ENCODE measurements around the gene DOCK1.

Gene DOCK1

GRCh38 chr10:126906704-126907422 is 1.6 kb downstream of the DOCK1 start:
- no peak for ATAC-seq (ENCODE audit: low read depth)
- H3K4me3 ChIP-seq (ENCODE audit: severe bottlenecking), result peak overlapping the region; percentile 82

GRCh38 chr10:126907423-126907970 is 2.3 kb downstream of the DOCK1 start:
- no peak overlapping the region for H3K4me3 ChIP-seq (ENCODE audit: severe bottlenecking)
- no peaks in the 10 kb centered on the region for H3K9me3 ChIP-seq (ENCODE audit: severe bottlenecking)
- no peak for ATAC-seq (ENCODE audit: low read depth)

More at GRCh38 chr10:126906704-126907422, 1.6 kb downstream of the DOCK1 start:
- H3K4me1 ChIP-seq (ENCODE audit: insufficient read depth, poor library complexity, severe bottlenecking), result peaks cover 34% of the 10 kb centered on the region
- no peak overlapping the region for H3K27ac ChIP-seq (ENCODE audit: poor library complexity, severe bottlenecking)
- H3K36me3 ChIP-seq (ENCODE audit: low read depth), result peaks cover 12% of the 10 kb centered on the region
- TF ChIP-seq CTCF (IDR thresholded peaks at IDR 0.05; ENCODE audit: poor library complexity, severe bottlenecking), result no peak
- H3K9me3 ChIP-seq (ENCODE audit: severe bottlenecking), result no peaks in the 10 kb centered on the region
- DNase-seq (ENCODE audit: low spot score), result no peak
- H3K27me3 ChIP-seq (ENCODE audit: insufficient read depth, poor library complexity, severe bottlenecking), result no peaks in the 10 kb centered on the region

GRCh38 chr10:126908225-126908624 is 3.0 kb downstream of the DOCK1 start:
- TF ChIP-seq CTCF (IDR thresholded peaks at IDR 0.05; ENCODE audit: poor library complexity, severe bottlenecking), result no peak
- Histone ChIP-seq H3K27ac (ENCODE audit: poor library complexity, severe bottlenecking) (no peak overlapping the region), H3K9me3 (ENCODE audit: severe bottlenecking) (no peaks in the 10 kb centered on the region), H3K4me3 (ENCODE audit: severe bottlenecking) (no peak overlapping the region), H3K4me1 (ENCODE audit: insufficient read depth, poor library complexity, severe bottlenecking) (peaks cover 21% of the 10 kb centered on the region), H3K27me3 (ENCODE audit: insufficient read depth, poor library complexity, severe bottlenecking) (no peaks in the 10 kb centered on the region), H3K36me3 (ENCODE audit: low read depth) (peaks cover 12% of the 10 kb centered on the region)
- ATAC-seq (ENCODE audit: low read depth) (no peak), DNase-seq (ENCODE audit: low spot score) (no peak)

More at GRCh38 chr10:126907423-126907970, 2.3 kb downstream of the DOCK1 start:
- H3K27ac ChIP-seq (ENCODE audit: poor library complexity, severe bottlenecking), result no peak overlapping the region
- peak; percentile 8 for TF ChIP-seq CTCF (IDR thresholded peaks at IDR 0.05; ENCODE audit: poor library complexity, severe bottlenecking)
- H3K36me3 ChIP-seq (ENCODE audit: low read depth), result peaks cover 12% of the 10 kb centered on the region
- H3K4me1 ChIP-seq (ENCODE audit: insufficient read depth, poor library complexity, severe bottlenecking), result peaks cover 28% of the 10 kb centered on the region
- no peaks in the 10 kb centered on the region for H3K27me3 ChIP-seq (ENCODE audit: insufficient read depth, poor library complexity, severe bottlenecking)
- no peak for DNase-seq (ENCODE audit: low spot score)

GRCh38 chr10:126908729-126909128 is 3.5 kb downstream of the DOCK1 start:
- no peaks in the 10 kb centered on the region for H3K9me3 ChIP-seq (ENCODE audit: severe bottlenecking)
- DNase-seq (ENCODE audit: low spot score) (no peak), ATAC-seq (ENCODE audit: low read depth) (no peak)
- H3K4me1 ChIP-seq (ENCODE audit: insufficient read depth, poor library complexity, severe bottlenecking), result peaks cover 21% of the 10 kb centered on the region
- H3K36me3 ChIP-seq (ENCODE audit: low read depth), result peaks cover 12% of the 10 kb centered on the region
- no peaks in the 10 kb centered on the region for H3K27me3 ChIP-seq (ENCODE audit: insufficient read depth, poor library complexity, severe bottlenecking)
- H3K4me3 ChIP-seq (ENCODE audit: severe bottlenecking), result no peak overlapping the region
- no peak overlapping the region for H3K27ac ChIP-seq (ENCODE audit: poor library complexity, severe bottlenecking)
- TF ChIP-seq CTCF (IDR thresholded peaks at IDR 0.05; ENCODE audit: poor library complexity, severe bottlenecking), result no peak

GRCh38 chr10:126909147-126909546 is 3.9 kb downstream of the DOCK1 start:
- DNase-seq (ENCODE audit: low spot score), result no peak
- no peak for TF ChIP-seq CTCF (IDR thresholded peaks at IDR 0.05; ENCODE audit: poor library complexity, severe bottlenecking)
- ATAC-seq (ENCODE audit: low read depth), result no peak
- Histone ChIP-seq H3K4me3 (ENCODE audit: severe bottlenecking) (no peak overlapping the region), H3K27ac (ENCODE audit: poor library complexity, severe bottlenecking) (no peak overlapping the region), H3K9me3 (ENCODE audit: severe bottlenecking) (no peaks in the 10 kb centered on the region), H3K36me3 (ENCODE audit: low read depth) (peaks cover 12% of the 10 kb centered on the region), H3K4me1 (ENCODE audit: insufficient read depth, poor library complexity, severe bottlenecking) (peaks cover 21% of the 10 kb centered on the region), H3K27me3 (ENCODE audit: insufficient read depth, poor library complexity, severe bottlenecking) (no peaks in the 10 kb centered on the region)

All from RWPE2 (cell line).